H1 (cell line): ENCODE data around the gene LPP. TPM values are rescaled to one million over a fixed set of nuclear protein-coding genes. Genes with fewer than 3 reads are reported as not detected.
A peak's percentile ranks its signal among the peaks of the same experiment; 100 is the strongest.

Source experiments
- CTCF ChIA-PET: fragments of 300-600 bp; sonication (Branson Sonifier 250); formaldehyde crosslinking; loops from one replicate; lab custom pipeline; 2021; ENCODE audit not compliant: partially characterized antibody; lab: Charles Lee
- POLR2A ChIA-PET: fragments of 300-600 bp; sonication (Branson Sonifier 250); formaldehyde crosslinking; loops from one replicate; lab custom pipeline; 2021; ENCODE audit warnings: inconsistent platforms; ENCODE audit not compliant: partially characterized antibody; lab: Charles Lee
- DNase-seq, 2 experiments: peaks; one replicate each; pipeline versions ENCODE4 v3.0.0 to v3.0.0-alpha.2; 2010 to 2022; ENCODE audit warnings: low spot score in 2 of 2, low read depth in 1 of 2, mixed read lengths in 1 of 2
- FAIRE-seq: peaks from 2 replicates; lab custom pipeline; 2011; peaks lifted over from hg19 to GRCh38; lab: Jason Lieb, UNC
- H2AFZ ChIP-seq: 2 replicates; pipeline ENCODE4 v1.8.1; 2012; ENCODE audit warnings: low read length, inconsistent platforms
- H2AK5ac ChIP-seq: 2 replicates; pipeline ENCODE4 v1.6.1; 2013; ENCODE audit warnings: low read depth, low read length
- H2BK120ac ChIP-seq: replicated peaks from 2 replicates; pipeline ENCODE3; 2013; ENCODE audit warnings: low read depth, low read length, inconsistent platforms
- H2BK12ac ChIP-seq: 2 replicates; pipeline ENCODE4 v1.6.1; 2013; ENCODE audit warnings: low read depth, low read length
- H2BK15ac ChIP-seq: 2 replicates; pipeline ENCODE4 v1.6.1; 2013; ENCODE audit warnings: low read length
- H2BK20ac ChIP-seq: 2 replicates; pipeline ENCODE4 v1.6.1; 2013; ENCODE audit warnings: low read length
- H2BK5ac ChIP-seq: 2 replicates; pipeline ENCODE4 v1.6.1; 2013; ENCODE audit warnings: low read depth, low read length
- H3K14ac ChIP-seq: 2 replicates; pipeline ENCODE4 v1.6.1; 2013; ENCODE audit warnings: inconsistent platforms; ENCODE audit not compliant: insufficient read length
- H3K18ac ChIP-seq: 2 replicates; pipeline ENCODE4 v1.6.1; 2013; ENCODE audit warnings: low read length; ENCODE audit errors: extremely low read depth
- H3K23ac ChIP-seq: 2 replicates; pipeline ENCODE4 v1.6.1; 2013; ENCODE audit warnings: inconsistent platforms; ENCODE audit not compliant: insufficient read length
- H3K23me2 ChIP-seq: 2 replicates; pipeline ENCODE4 v1.6.1; 2013; ENCODE audit warnings: low read depth, low read length
- H3K27ac ChIP-seq: 2 replicates; pipeline ENCODE4 v1.6.1; 2011; ENCODE audit warnings: low read depth, low read length, inconsistent platforms
- H3K27me3 ChIP-seq, 4 experiments: replicated peaks in 1 of 4; 1 replicate in 1 of 4; 2 replicates in 3 of 4; pipeline versions ENCODE4 v1.6.1 to v1.8.1; 2011 to 2013; ENCODE audit warnings: low read length in 3 of 4, mild to moderate bottlenecking in 3 of 4, inconsistent platforms in 2 of 4, mixed read lengths in 2 of 4, moderate library complexity in 1 of 4; ENCODE audit not compliant: control insufficient read depth in 3 of 4, insufficient read depth in 3 of 4; ENCODE audit errors: extremely low read depth in 1 of 4
- H3K36me3 ChIP-seq, 4 experiments: 2 replicates each; pipeline versions ENCODE4 v1.6.1 to v1.8.1; 2011 to 2013; ENCODE audit warnings: mild to moderate bottlenecking in 4 of 4, low read length in 3 of 4, moderate library complexity in 2 of 4, control low read depth in 1 of 4, inconsistent platforms in 1 of 4; ENCODE audit not compliant: insufficient read depth in 4 of 4, control insufficient read depth in 2 of 4
- H3K4ac ChIP-seq: replicated peaks from 2 replicates; pipeline ENCODE3; 2013; ENCODE audit warnings: low read length, low read depth, mixed read lengths, inconsistent platforms; ENCODE audit not compliant: insufficient read length
- H3K4me1 ChIP-seq, 4 experiments: replicated peaks in 1 of 4; 1 replicate in 1 of 4; 2 replicates in 3 of 4; pipeline versions ENCODE4 v1.6.1 to v1.8.1; 2011 to 2013; ENCODE audit warnings: low read length in 3 of 4, inconsistent platforms in 2 of 4, mixed read lengths in 1 of 4; ENCODE audit not compliant: insufficient read depth in 4 of 4, control insufficient read depth in 3 of 4
- H3K4me2 ChIP-seq, 2 experiments: 2 replicates each; pipeline versions ENCODE4 v1.6.1 to v1.8.1; 2011 to 2013; ENCODE audit warnings: low read depth in 2 of 2, low read length in 2 of 2, control low read depth in 1 of 2, inconsistent platforms in 1 of 2, mild to moderate bottlenecking in 1 of 2; ENCODE audit not compliant: insufficient read depth in 1 of 2
- H3K4me3 ChIP-seq, 4 experiments: fragments of 200-600, 300-600 bp in 1 of 4; sonication (generic), shearing (Covaris generic), sonication (Bioruptor Twin) in 1 of 4; 2 replicates each; pipeline versions ENCODE4 v1.5.1 to v1.8.1; 2011 to 2016; ENCODE audit warnings: low read length in 4 of 4, low read depth in 3 of 4, control low read depth in 2 of 4, inconsistent platforms in 2 of 4, mild to moderate bottlenecking in 2 of 4, mixed read lengths in 1 of 4, moderate library complexity in 1 of 4; ENCODE audit not compliant: insufficient read depth in 2 of 4; ENCODE audit errors: extremely low read depth in 1 of 4
- H3K56ac ChIP-seq: replicated peaks from 2 replicates; pipeline ENCODE3; 2013; ENCODE audit warnings: low read depth, mild to moderate bottlenecking, mixed read lengths, low read length, inconsistent platforms; ENCODE audit not compliant: insufficient read length
- H3K79me1 ChIP-seq: 2 replicates; pipeline ENCODE4 v1.6.1; 2013; ENCODE audit warnings: low read depth, low read length, control low read depth
- H3K79me2 ChIP-seq, 2 experiments: 2 replicates each; pipeline versions ENCODE4 v1.6.1 to v1.8.1; 2012 to 2013; ENCODE audit warnings: low read length in 2 of 2, mild to moderate bottlenecking in 2 of 2, inconsistent platforms in 1 of 2; ENCODE audit not compliant: insufficient read depth in 2 of 2, control insufficient read depth in 1 of 2
- H3K9ac ChIP-seq, 4 experiments: replicated peaks in 1 of 4; 1 replicate in 1 of 4; 2 replicates in 3 of 4; pipeline versions ENCODE4 v1.6.1 to v1.8.1; 2011 to 2013; ENCODE audit warnings: low read depth in 3 of 4, low read length in 3 of 4, control low read depth in 2 of 4, mild to moderate bottlenecking in 2 of 4, moderate library complexity in 2 of 4, inconsistent platforms in 1 of 4; ENCODE audit errors: extremely low read depth in 1 of 4
- H3K9me3 ChIP-seq, 2 experiments: 2 replicates each; pipeline versions ENCODE4 v1.6.1 to v1.8.1; 2012 to 2013; ENCODE audit warnings: mild to moderate bottlenecking in 2 of 2, moderate library complexity in 2 of 2, control low read depth in 1 of 2, inconsistent platforms in 1 of 2, low read depth in 1 of 2, low read length in 1 of 2, mixed read lengths in 1 of 2; ENCODE audit not compliant: insufficient read depth in 2 of 2
- H4K20me1 ChIP-seq, 2 experiments: replicated peaks in 1 of 2; 2 replicates each; pipeline versions ENCODE3 to v1.8.1; 2011 to 2013; ENCODE audit warnings: inconsistent platforms in 2 of 2, low read length in 2 of 2, mild to moderate bottlenecking in 1 of 2; ENCODE audit not compliant: insufficient read depth in 2 of 2, control insufficient read depth in 1 of 2
- H4K5ac ChIP-seq: 2 replicates; pipeline ENCODE4 v1.6.1; 2013; ENCODE audit warnings: low read length, low read depth, mixed read lengths, inconsistent platforms; ENCODE audit not compliant: insufficient read length
- H4K8ac ChIP-seq: 2 replicates; pipeline ENCODE4 v1.8.0; 2013; ENCODE audit warnings: mild to moderate bottlenecking, moderate library complexity, low read length, inconsistent platforms; ENCODE audit not compliant: insufficient read depth; ENCODE audit errors: extremely low read depth
- H4K91ac ChIP-seq: replicated peaks from 2 replicates; pipeline ENCODE3; 2013; ENCODE audit warnings: low read length, mixed read lengths, inconsistent platforms; ENCODE audit not compliant: insufficient read length
- BCL11A ChIP-seq, 2 experiments: IDR thresholded peaks; one replicate each; pipeline ENCODE4 v1.6.1; 2011; ENCODE audit warnings: low read depth in 2 of 2, low read length in 2 of 2, mild to moderate bottlenecking in 2 of 2
- EZH2 ChIP-seq: fragments of 200-600 bp; sonication (generic); IDR thresholded peaks from 2 replicates; pipeline ENCODE4 v1.7.1; 2012; ENCODE audit warnings: low read depth, mild to moderate bottlenecking, moderate library complexity, low read length, inconsistent platforms; ENCODE audit not compliant: severe bottlenecking
- NRF1 ChIP-seq: IDR thresholded peaks from 2 replicates; pipeline ENCODE4 v1.6.1; 2011; ENCODE audit warnings: mild to moderate bottlenecking, low read depth, low read length, improper control_type of control experiment
- PHF8 ChIP-seq: fragments of 200-600 bp; sonication (generic); conservative IDR thresholded peaks from 2 replicates; pipeline ENCODE4 v1.7.1; 2012; ENCODE audit warnings: low read depth, mild to moderate bottlenecking, inconsistent platforms, low read length, moderate library complexity
- TEAD4 ChIP-seq: IDR thresholded peaks from 2 replicates; pipeline ENCODE4 v1.6.1; 2012; ENCODE audit warnings: low read depth, low read length, inconsistent platforms, mixed read lengths
- WGBS, 2 experiments: shearing (Covaris generic) in 1 of 2; methylation state at CpG; one replicate each; pipeline versions ENCODE4 v1.1.6 to v1.1.7; 2013 to 2015; ENCODE audit warnings: low lambda C conversion rate in 2 of 2, mixed read lengths in 2 of 2, inconsistent platforms in 1 of 2, low coverage in 1 of 2, missing lambda C conversion rate in 1 of 2; ENCODE audit not compliant: insufficient replicate concordance in 2 of 2, insufficient coverage in 1 of 2, insufficient read length in 1 of 2; ENCODE audit errors: extremely low coverage in 1 of 2, missing lambda C conversion rate in 1 of 2; 5-methylcytosine and 5-hydroxymethylcytosine counted together
- polyA plus RNA-seq, 7 experiments: library from polyadenylated mRNA; depleted of rRNA in 3 of 7; stranded (reverse) in 5 of 7; unstranded in 2 of 7; fragments of >200 nt in 5 of 7; fragments of 200-250 nt in 2 of 7; gene quantifications; 1 replicate in 5 of 7; 2 replicates in 1 of 7; 4 replicates in 1 of 7; pipeline versions ENCODE4 v1.2.1 to v1.2.3, GENCODE V29; 2011 to 2013; ENCODE audit warnings: missing spikeins in 2 of 7, mixed read lengths in 2 of 7
- total RNA-seq: library from RNA; stranded (reverse); fragmentation: NEBNext Ultra II Directional; extraction: Animal tissue kit (Norgen Biotek cat#: 25700); gene quantifications from 2 replicates; pipeline ENCODE4 v1.2.1, GENCODE V29; 2021

LPP gene
- total and polyA plus RNA-seq, 2 of the 8 experiments (the other 6 are each of a cell fraction or from before 2014, with no cell fraction given), result 10.0 to 53.3 TPM

DNA sequence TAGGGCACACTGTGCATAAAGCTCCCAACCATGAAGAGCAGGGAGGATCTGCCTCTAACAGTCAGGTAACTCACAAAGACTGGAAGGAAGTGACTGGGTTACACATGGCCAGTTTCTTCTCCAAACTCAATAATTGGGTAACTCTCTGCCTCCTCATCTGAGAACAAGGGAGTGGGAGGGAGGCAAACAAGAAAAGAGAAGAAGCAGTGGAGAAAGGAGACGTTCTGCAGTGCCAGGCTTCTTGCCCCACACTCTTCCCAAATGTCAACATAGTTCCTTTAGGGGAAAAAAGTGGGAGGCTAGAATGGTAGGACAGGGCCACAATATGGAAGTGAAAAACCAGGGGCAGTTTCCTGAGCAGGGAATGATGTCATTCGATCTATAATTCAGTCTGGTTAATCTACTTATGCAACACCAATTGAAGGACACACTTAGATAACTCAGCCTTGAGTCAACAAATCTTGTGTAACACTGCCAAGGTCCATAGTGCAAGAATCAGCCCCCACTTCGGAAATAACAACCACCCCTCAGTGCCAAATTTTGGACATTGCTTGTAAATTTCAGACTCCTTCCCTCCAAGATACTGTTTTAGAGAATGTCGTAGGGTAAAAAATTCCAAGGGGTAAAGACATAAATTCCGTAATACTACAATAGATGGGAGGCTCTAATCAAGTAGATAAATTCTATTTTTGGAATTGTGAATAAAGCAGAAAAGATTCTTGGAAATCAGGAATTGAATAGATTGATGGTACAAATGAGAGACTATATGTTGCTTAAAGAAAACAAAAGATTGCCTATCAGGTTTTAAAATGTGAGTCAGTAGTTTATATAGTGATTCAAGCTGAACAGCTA lies 143.0 kb downstream of the LPP start:
- Histone ChIP-seq H4K8ac (no peak overlapping the region), H3K27ac (no peak overlapping the region), H4K20me1 (no peaks in the 10 kb centered on the region), H3K4me3 (no peak overlapping the region), H3K4me1 (peaks cover 0 to 15% (median 11%) of the 10 kb centered on the region in 4 experiments; a peak in 6 of 7 replicates), H2BK12ac (no peak overlapping the region), H2AK5ac (no peak overlapping the region), H2BK20ac (no peak overlapping the region), H3K79me2 (no peaks in the 10 kb centered on the region; a peak in 2 of 4 replicates), H2BK15ac (no peak overlapping the region), H3K27me3 (no peaks in the 10 kb centered on the region), H4K91ac (no peak overlapping the region), H4K5ac (no peak overlapping the region), H3K23me2 (no peaks in the 10 kb centered on the region), H3K4ac (peak overlapping the region; percentile 46), H3K23ac (no peak overlapping the region), H3K36me3 (no peaks in the 10 kb centered on the region), H3K14ac (no peak overlapping the region), H3K9me3 (no peaks in the 10 kb centered on the region), H2BK120ac (no peak overlapping the region), H3K4me2 (no peak overlapping the region), H3K56ac (no peak overlapping the region)
- no peak for DNase-seq
- ChIA-PET CTCF (interaction anchor here (0.6 to 2.9 kb wide), 2 partner anchors 11 to 189 kb away, joined by 3 to 9 read pairs; no protein-coding TSS in a partner anchor), POLR2A (interaction anchor here (0.9 kb wide), 1 partner anchor 551 kb away, joined by 3 read pairs; the partner anchor contains the start of gene BCL6)
- no peak for TF ChIP-seq BCL11A (IDR thresholded peaks at IDR 0.05; ENCODE audit: low read depth in 2 of 2, low read length in 2 of 2)
- TF ChIP-seq EZH2, result no peak
- no peak for TF ChIP-seq NRF1
- TF ChIP-seq TEAD4, result no peak
- no peak for TF ChIP-seq PHF8
- TF ChIP-seq, all 59 proteins: peak for 0
- no peak overlapping the region for H3K18ac ChIP-seq
- FAIRE-seq, result no peak
- no peak overlapping the region for H2BK5ac ChIP-seq
- peaks cover 5% of the 10 kb centered on the region; the same call in 1 of the 2 replicates for H3K79me1 ChIP-seq
- H2AFZ ChIP-seq, result no peak overlapping the region
- H3K9ac ChIP-seq, result no peak overlapping the region
- 93% methylated on average over 5 of the region's 5 CpGs; no CpG with 5 or more reads in 1 of the 2 experiments for WGBS, 2 experiments
